RWPE1 (cell line): ENCODE data around the gene CAMK2N1.

Experiments used
- CTCF ChIA-PET: fragments of 350-600 bp; sonication (Branson Sonifier 250); formaldehyde crosslinking; extraction: SDS; loops from one replicate; lab custom pipeline; 2021; lab: Yijun Ruan, JAX
- POLR2A ChIA-PET: fragments of 400-600 bp; formaldehyde crosslinking; extraction: SDS; loops from one replicate; lab custom pipeline; 2020; ENCODE audit warnings: antibody characterized with exemption; ENCODE audit not compliant: low non-redundant PET; lab: Yijun Ruan, JAX
- DNase-seq: peaks from one replicate; pipeline ENCODE4 v3.0.0; 2012; ENCODE audit warnings: low spot score
- H3K27ac ChIP-seq: fragments of 450-650 bp; 2 replicates; pipeline ENCODE4 v1.5.1; 2017
- CTCF ChIP-seq: fragments of 450-650 bp; conservative IDR thresholded peaks from 2 replicates; pipeline ENCODE4 v1.5.1; 2017; ENCODE audit warnings: low read depth, mild to moderate bottlenecking

The CAMK2N1 gene

GRCh38 chr1:20440785-20441200 is 45.2 kb downstream of the CAMK2N1 start:
- CTCF ChIA-PET: no interaction called here
- POLR2A ChIA-PET: no interaction called here
- TF ChIP-seq CTCF: no peak
- H3K27ac ChIP-seq: no peak overlapping the region
- DNase-seq: peak; percentile 84

- TF ChIP-seq CTCF: no peak
- ChIA-PET POLR2A (interaction anchor here (1.3 kb wide), 1 partner anchor 47 kb away, joined by 3 read pairs; the partner anchor contains the start of gene CAMK2N1), CTCF (interaction anchor here (0.6 to 1.5 kb wide), 3 partner anchors 9 to 226 kb away, joined by 3 to 8 read pairs (median 4); no protein-coding TSS in a partner anchor)
- no peak overlapping the region for H3K27ac ChIP-seq
- DNase-seq: peak; percentile 39
Observed at GRCh38 chr1:20439282-20439681, 46.7 kb downstream of the CAMK2N1 start.

- no peak overlapping the region for H3K27ac ChIP-seq
- no peak for DNase-seq
- TF ChIP-seq CTCF: no peak
- ChIA-PET CTCF (no interaction called here), POLR2A (no interaction called here)
Observed at GRCh38 chr1:20437640-20438039, 48.4 kb downstream of the CAMK2N1 start.

GRCh38 chr1:20432891-20433290 is 53.1 kb downstream of the CAMK2N1 start:
- no peak for TF ChIP-seq CTCF
- DNase-seq: no peak
- ChIA-PET CTCF (no interaction called here), POLR2A (no interaction called here)
- no peak overlapping the region for H3K27ac ChIP-seq
